ENCODE data around the gene LBHD2.

The LBHD2 gene

DNA sequence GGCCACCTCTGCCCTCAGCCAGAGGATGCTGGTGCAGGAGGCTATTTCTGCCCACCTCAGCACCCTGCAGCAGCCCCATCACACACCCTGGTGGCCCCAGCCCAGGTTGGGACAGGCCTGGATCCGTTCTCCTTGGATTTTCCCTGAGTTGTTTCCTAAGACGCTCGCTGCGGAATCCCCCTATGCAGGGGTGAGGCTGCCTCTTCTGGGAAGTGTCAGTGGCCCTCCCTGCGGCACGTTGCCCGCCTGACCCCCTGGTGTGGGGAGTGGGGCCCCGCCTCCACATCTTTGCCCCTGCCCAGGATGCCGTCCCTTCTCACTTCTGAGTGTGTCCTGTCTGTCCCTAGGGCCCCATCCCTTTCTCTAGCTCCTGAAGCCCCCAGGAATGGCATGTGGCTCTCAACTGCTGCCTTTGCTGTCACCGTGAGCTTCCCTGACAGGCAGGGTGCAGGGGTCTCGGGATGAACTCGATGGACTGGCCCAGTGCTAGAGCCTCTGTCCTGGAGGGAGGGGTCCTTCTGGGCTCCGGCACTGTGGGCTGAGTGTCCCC is 9.9 kb downstream of the LBHD2 start:
- H3K4me3 ChIP-seq (ENCODE audit: low read length) = no peak overlapping the region
- TF ChIP-seq, protein P1, sequence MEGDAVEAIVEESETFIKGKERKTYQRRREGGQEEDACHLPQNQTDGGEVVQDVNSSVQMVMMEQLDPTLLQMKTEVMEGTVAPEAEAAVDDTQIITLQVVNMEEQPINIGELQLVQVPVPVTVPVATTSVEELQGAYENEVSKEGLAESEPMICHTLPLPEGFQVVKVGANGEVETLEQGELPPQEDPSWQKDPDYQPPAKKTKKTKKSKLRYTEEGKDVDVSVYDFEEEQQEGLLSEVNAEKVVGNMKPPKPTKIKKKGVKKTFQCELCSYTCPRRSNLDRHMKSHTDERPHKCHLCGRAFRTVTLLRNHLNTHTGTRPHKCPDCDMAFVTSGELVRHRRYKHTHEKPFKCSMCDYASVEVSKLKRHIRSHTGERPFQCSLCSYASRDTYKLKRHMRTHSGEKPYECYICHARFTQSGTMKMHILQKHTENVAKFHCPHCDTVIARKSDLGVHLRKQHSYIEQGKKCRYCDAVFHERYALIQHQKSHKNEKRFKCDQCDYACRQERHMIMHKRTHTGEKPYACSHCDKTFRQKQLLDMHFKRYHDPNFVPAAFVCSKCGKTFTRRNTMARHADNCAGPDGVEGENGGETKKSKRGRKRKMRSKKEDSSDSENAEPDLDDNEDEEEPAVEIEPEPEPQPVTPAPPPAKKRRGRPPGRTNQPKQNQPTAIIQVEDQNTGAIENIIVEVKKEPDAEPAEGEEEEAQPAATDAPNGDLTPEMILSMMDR (conservative IDR thresholded peaks at IDR 0.05; ENCODE audit: low read length) = no peak
- no peak for DNase-seq (ENCODE audit: low read depth)

DNA sequence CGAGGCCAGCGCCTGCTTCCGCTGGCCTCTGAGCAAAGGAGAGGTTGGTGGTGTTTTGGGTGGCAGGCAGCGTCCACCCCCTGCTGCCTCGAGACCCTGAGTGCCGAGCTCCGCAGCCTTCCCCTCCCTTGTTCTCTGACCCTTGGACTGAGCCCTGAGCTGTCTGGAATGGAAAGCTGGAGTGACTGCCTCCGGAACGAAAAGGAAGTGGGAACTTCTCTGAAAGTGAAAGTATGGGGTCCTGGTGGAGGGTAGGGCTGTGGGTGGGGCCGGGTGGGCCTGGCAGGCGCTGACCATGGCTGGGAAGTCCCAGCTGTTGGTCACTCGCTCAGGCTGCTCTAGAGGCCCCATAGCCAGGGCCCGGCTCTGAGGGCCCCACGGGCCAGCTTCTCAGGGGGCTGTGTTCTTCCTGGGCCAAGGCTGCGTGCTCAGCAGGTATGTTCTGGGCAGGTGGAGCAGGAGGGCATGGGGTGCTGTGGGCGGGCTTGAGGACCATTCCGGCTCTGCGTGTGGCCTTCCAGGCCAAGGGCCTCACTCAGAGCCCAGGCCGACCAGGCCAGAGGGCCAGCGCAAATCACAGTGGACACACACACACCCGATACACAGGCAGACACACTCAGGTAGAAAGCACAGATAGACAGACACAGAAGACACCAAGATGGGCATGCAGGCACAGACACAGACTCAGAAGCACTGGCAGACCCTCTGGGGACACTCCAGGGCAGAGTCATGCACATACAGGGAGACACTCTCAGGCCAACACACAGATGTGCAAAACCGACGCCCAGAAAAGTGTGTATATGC is 10.6 kb downstream of the LBHD2 start, which contains the start of gene EXOC3L4:
Gene EXOC3L4, plus strand, starts transcription at position 320 of the 804 bp plus-strand sequence. CDS start 5,495 bp downstream, outside the sequence.
- TF ChIP-seq, protein P1 (conservative IDR thresholded peaks at IDR 0.05; ENCODE audit: low read length) = no peak
- no peak within 1 kb of the TSS for H3K4me3 ChIP-seq (ENCODE audit: low read length)
- no peak for DNase-seq (ENCODE audit: low read depth)

GRCh38 chr14:103095210-103095778 is 11.3 kb downstream of the LBHD2 start:
- TF ChIP-seq, protein P1 (conservative IDR thresholded peaks at IDR 0.05; ENCODE audit: low read length) = no peak
- no peak for DNase-seq (ENCODE audit: low read depth)
- no peak overlapping the region for H3K4me3 ChIP-seq (ENCODE audit: low read length)

DNA sequence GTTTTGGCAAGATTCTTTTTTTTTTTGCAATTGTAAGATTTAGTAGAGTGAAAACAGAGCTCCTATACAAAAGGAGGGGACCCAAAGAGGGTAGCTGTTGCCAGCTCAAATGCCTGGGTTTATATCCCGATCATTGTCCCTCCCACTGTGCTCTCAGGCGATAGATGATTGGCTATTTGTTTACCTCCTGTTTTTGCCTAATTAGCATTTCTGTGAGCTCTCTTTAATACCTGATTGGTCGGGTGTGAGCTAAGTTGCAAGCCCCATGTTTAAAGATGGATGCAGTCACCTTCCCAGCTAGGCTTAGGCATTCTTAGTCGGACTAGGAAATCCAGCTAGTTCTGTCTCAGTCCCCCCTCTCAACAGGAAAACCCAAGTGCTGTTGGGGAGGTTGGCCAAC is 12.4 kb downstream of the LBHD2 start:
- H3K4me3 ChIP-seq (ENCODE audit: low read length) = no peak overlapping the region
- TF ChIP-seq, protein P1 (conservative IDR thresholded peaks at IDR 0.05; ENCODE audit: low read length) = no peak
- DNase-seq (ENCODE audit: low read depth) = no peak

- H3K4me3 ChIP-seq (ENCODE audit: low read length) = no peak overlapping the region
- no peak for DNase-seq (ENCODE audit: low read depth)
- TF ChIP-seq, protein P1 (conservative IDR thresholded peaks at IDR 0.05; ENCODE audit: low read length) = no peak
These were observed 13.4 kb downstream of the LBHD2 start for GRCh38 chr14:103097244-103097993.

- no peak overlapping the region for H3K4me3 ChIP-seq (ENCODE audit: low read length)
- TF ChIP-seq, protein P1 (conservative IDR thresholded peaks at IDR 0.05; ENCODE audit: low read length) = no peak
- no peak for DNase-seq (ENCODE audit: low read depth)
These were observed 14.3 kb downstream of the LBHD2 start for GRCh38 chr14:103097994-103098957.
